Choroid plexus epithelial cell (primary cell): ENCODE results near the gene ADAMTS9.
A peak's percentile ranks its signal among the peaks of the same experiment; 100 is the strongest.

Source experiments
- DNase-seq: peaks from one replicate; pipeline ENCODE4 v3.0.0-alpha.2; 2010; ENCODE audit warnings: low read depth
- H3K4me3 ChIP-seq: 2 replicates; pipeline ENCODE4 v1.5.1; 2011; ENCODE audit warnings: low read depth, mild to moderate bottlenecking, control low read depth, low read length, moderate library complexity
- CTCF ChIP-seq: conservative IDR thresholded peaks from 2 replicates; pipeline ENCODE4 v1.5.1; 2011; ENCODE audit warnings: low read depth, mild to moderate bottlenecking, control low read depth, inconsistent platforms, low read length, moderate library complexity

The ADAMTS9 gene

GRCh38 chr3:64612082-64612860, 75.5 kb downstream of the ADAMTS9 start:
- no peak overlapping the region for H3K4me3 ChIP-seq
- no peak for TF ChIP-seq CTCF
- DNase-seq: peak; percentile 88

GRCh38 chr3:64608741-64609140, 79.1 kb downstream of the ADAMTS9 start:
- no peak overlapping the region for H3K4me3 ChIP-seq
- no peak for DNase-seq
- TF ChIP-seq CTCF: no peak

GRCh38 chr3:64607032-64607551, 80.7 kb downstream of the ADAMTS9 start:
- TF ChIP-seq CTCF: no peak
- H3K4me3 ChIP-seq: no peak overlapping the region
- DNase-seq: no peak

- no peak for DNase-seq
- no peak for TF ChIP-seq CTCF
Measured at GRCh38 chr3:64604313-64604712, 83.5 kb downstream of the ADAMTS9 start.

GRCh38 chr3:64601824-64602223, 86.0 kb downstream of the ADAMTS9 start:
- no peak for TF ChIP-seq CTCF
- no peak overlapping the region for H3K4me3 ChIP-seq

More at GRCh38 chr3:64604313-64604712, 83.5 kb downstream of the ADAMTS9 start:
- H3K4me3 ChIP-seq: no peak overlapping the region

GRCh38 chr3:64600246-64600950, 87.4 kb downstream of the ADAMTS9 start:
- H3K4me3 ChIP-seq: no peak overlapping the region
- no peak for DNase-seq
- TF ChIP-seq CTCF: no peak

More at GRCh38 chr3:64601824-64602223, 86.0 kb downstream of the ADAMTS9 start:
- DNase-seq: no peak

GRCh38 chr3:64599651-64600050, 88.1 kb downstream of the ADAMTS9 start:
- H3K4me3 ChIP-seq: no peak overlapping the region
- DNase-seq: no peak
- TF ChIP-seq CTCF: no peak
